Measurements from ENCODE around the gene FGD5. TPM values are rescaled to one million over a fixed set of nuclear protein-coding genes. Genes with fewer than 3 reads are reported as not detected.
"Not testable (repeated sequence)": the region's sequence is repeated elsewhere in the genome, so short reads cannot be mapped to it uniquely, and the experiment has no call there.

The FGD5 gene
- polyA plus RNA-seq, 3 donors: 0.03 TPM; not detected in 2

DNA sequence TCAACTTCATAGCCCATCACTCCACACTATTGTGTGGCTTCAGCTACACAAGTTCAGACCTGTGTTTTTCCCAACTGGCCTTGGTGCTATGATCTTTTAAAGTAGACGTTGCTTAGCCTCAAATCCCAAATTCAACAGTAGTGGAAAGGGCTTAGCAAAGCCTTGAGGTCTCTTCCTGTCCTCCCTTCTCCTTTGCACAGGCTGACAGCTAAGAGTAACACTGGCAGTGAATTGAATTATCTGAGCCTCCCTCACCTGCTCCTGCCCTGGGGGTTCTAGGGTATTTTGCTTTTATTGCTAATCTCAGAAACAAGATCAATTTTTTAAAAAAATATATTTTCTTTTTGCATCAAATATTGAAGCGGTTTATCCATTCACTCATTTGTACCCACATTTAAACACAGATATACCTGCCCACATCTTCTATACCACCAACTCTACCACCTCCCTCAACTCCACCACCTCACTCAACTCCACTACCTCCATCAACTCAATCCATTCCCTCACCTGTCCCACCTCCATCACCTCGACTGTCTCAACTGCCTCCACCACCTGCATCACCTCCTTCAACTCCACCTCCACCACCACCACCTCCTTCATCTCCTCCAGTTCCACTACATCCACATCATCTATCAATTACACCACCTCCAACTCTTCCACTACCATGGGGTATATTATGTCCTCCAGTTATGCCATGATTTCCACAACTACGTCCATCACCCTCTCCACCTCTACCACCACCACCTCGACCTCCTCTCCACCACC, 10.1 kb upstream of the FGD5 start:
- H3K4me1 ChIP-seq (ENCODE audit: control insufficient read depth in 1 of 2, insufficient read depth in 2 of 2, low read length in 2 of 2): peaks cover 16 to 29% of the 10 kb centered on the region in 2 donors
- H3K36me3 Mint-ChIP-seq: no peaks in the 10 kb centered on the region
- peaks cover 0 to 12% of the 10 kb centered on the region in 2 donors for H3K9me3 ChIP-seq (replicated peaks in 1 of 2; ENCODE audit: control insufficient read depth in 1 of 2, insufficient read depth in 1 of 2, low read length in 2 of 2)
- peaks cover 38% of the 10 kb centered on the region for H3K4me1 Mint-ChIP-seq
- H3K4me2 ChIP-seq (replicated peaks; ENCODE audit: extremely low read depth, low read length, poor library complexity, severe bottlenecking): no peak overlapping the region
- H3K27ac ChIP-seq (ENCODE audit: low read depth in 1 of 2, low read length in 2 of 2): no peak overlapping the region
- no peaks in the 10 kb centered on the region for H4K20me1 ChIP-seq (ENCODE audit: insufficient read depth, low read length)
- H3K36me3 ChIP-seq (replicated peaks in 1 of 2; ENCODE audit: control insufficient read depth in 1 of 2, insufficient read depth in 2 of 2, low read length in 2 of 2): no peaks in the 10 kb centered on the region
- no peak for DNase-seq
- H3K9me3 Mint-ChIP-seq: peaks cover 0 to 8% (median 4%) of the 10 kb centered on the region in 7 donors
- intact Hi-C loops (cut with micrococcal nuclease): no loop called here
- H2AFZ ChIP-seq (ENCODE audit: insufficient read depth, low read depth, low read length, poor library complexity, severe bottlenecking): no peak overlapping the region
- no peak overlapping the region for H3K4me3 ChIP-seq (replicated peaks in 1 of 3; ENCODE audit: low read depth in 2 of 3, low read length in 3 of 3)
- peak overlapping the region in 1 of 7 donors; percentile 3 for H3K27ac Mint-ChIP-seq
- H3K27me3 ChIP-seq (ENCODE audit: control insufficient read depth in 2 of 2, insufficient read depth in 2 of 2, low read length in 2 of 2): peaks cover 44 to 60% of the 10 kb centered on the region in 2 donors
- peak overlapping the region in 1 of 2 donors; percentile 58 for H3K4me3 Mint-ChIP-seq
- H3K9ac ChIP-seq (ENCODE audit: insufficient read depth, low read length, poor library complexity, severe bottlenecking): no peak overlapping the region
- WGBS (ENCODE audit: insufficient coverage): 94% methylated on average over 5 of the region's 5 CpGs
- peaks cover 55 to 77% (median 75%) of the 10 kb centered on the region in 3 donors for H3K27me3 Mint-ChIP-seq (ENCODE audit: low read depth in 3 of 3)
- TF ChIP-seq, protein P1, sequence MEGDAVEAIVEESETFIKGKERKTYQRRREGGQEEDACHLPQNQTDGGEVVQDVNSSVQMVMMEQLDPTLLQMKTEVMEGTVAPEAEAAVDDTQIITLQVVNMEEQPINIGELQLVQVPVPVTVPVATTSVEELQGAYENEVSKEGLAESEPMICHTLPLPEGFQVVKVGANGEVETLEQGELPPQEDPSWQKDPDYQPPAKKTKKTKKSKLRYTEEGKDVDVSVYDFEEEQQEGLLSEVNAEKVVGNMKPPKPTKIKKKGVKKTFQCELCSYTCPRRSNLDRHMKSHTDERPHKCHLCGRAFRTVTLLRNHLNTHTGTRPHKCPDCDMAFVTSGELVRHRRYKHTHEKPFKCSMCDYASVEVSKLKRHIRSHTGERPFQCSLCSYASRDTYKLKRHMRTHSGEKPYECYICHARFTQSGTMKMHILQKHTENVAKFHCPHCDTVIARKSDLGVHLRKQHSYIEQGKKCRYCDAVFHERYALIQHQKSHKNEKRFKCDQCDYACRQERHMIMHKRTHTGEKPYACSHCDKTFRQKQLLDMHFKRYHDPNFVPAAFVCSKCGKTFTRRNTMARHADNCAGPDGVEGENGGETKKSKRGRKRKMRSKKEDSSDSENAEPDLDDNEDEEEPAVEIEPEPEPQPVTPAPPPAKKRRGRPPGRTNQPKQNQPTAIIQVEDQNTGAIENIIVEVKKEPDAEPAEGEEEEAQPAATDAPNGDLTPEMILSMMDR (IDR thresholded peaks at IDR 0.05): no peak
- no peaks in the 10 kb centered on the region for H3K79me2 ChIP-seq (ENCODE audit: insufficient read depth, low read length)

DNA sequence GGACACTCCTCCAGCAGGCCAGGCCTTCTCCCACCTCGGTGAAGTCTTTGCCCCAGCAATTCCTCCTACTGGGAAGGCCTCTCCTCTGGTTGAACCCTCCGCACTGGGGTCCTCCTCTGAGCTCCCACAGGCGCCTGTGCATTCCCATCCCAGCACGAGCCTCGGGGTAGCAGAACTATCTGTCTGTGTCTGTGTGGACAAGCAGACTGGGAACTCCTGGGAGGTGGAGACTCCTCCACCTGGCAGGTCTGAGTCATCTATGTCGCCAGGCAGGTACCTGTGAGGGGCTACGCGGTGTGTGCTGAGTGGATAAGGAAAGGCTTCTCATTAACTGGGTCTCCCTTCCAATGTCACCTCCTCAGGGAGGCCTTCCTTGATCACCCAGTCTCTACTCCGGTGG, 9.2 kb upstream of the FGD5 start:
- H3K27ac Mint-ChIP-seq; H4K20me1 ChIP-seq (ENCODE audit: insufficient read depth, low read length); H3K27ac ChIP-seq (ENCODE audit: low read depth in 1 of 2, low read length in 2 of 2); H2AFZ ChIP-seq (ENCODE audit: insufficient read depth, low read depth, low read length, poor library complexity, severe bottlenecking); H3K36me3 ChIP-seq (replicated peaks in 1 of 2; ENCODE audit: control insufficient read depth in 1 of 2, insufficient read depth in 2 of 2, low read length in 2 of 2); H3K4me3 ChIP-seq (replicated peaks in 1 of 3; ENCODE audit: low read depth in 2 of 3, low read length in 3 of 3); H3K9ac ChIP-seq (ENCODE audit: insufficient read depth, low read length, poor library complexity, severe bottlenecking); H3K36me3 Mint-ChIP-seq; H3K4me2 ChIP-seq (replicated peaks; ENCODE audit: extremely low read depth, low read length, poor library complexity, severe bottlenecking); H3K79me2 ChIP-seq (ENCODE audit: insufficient read depth, low read length); DNase-seq; H3K9me3 Mint-ChIP-seq; intact Hi-C loops (cut with micrococcal nuclease): not testable (repeated sequence)
- H3K4me3 Mint-ChIP-seq: peak overlapping the region in 1 of 2 donors; percentile 58
- peaks cover 50 to 77% (median 73%) of the 10 kb centered on the region in 3 donors for H3K27me3 Mint-ChIP-seq (ENCODE audit: low read depth in 3 of 3)
- Histone ChIP-seq H3K9me3 (replicated peaks in 1 of 2; ENCODE audit: control insufficient read depth in 1 of 2, insufficient read depth in 1 of 2, low read length in 2 of 2) (peaks cover 0 to 12% of the 10 kb centered on the region in 2 donors), H3K4me1 (ENCODE audit: control insufficient read depth in 1 of 2, insufficient read depth in 2 of 2, low read length in 2 of 2) (peaks cover 13 to 24% of the 10 kb centered on the region in 2 donors), H3K27me3 (ENCODE audit: control insufficient read depth in 2 of 2, insufficient read depth in 2 of 2, low read length in 2 of 2) (peaks cover 49 to 63% of the 10 kb centered on the region in 2 donors)
- H3K4me1 Mint-ChIP-seq: peaks cover 31% of the 10 kb centered on the region
- WGBS (ENCODE audit: insufficient coverage): 100% methylated on average over 2 of the region's 9 CpGs
